ENCODE results near the gene HERC4.

GRCh38 chr10:68088740-68089139, 13.7 kb upstream of the HERC4 start:
- TF ChIP-seq CTCF (IDR thresholded peaks at IDR 0.05) (no peak), POLR2AphosphoS5 (IDR thresholded peaks at IDR 0.05) (no peak)

Data from breast epithelium (tissue), 3 donors.